ENCODE data around the gene YIF1B.

Gene YIF1B

DNA sequence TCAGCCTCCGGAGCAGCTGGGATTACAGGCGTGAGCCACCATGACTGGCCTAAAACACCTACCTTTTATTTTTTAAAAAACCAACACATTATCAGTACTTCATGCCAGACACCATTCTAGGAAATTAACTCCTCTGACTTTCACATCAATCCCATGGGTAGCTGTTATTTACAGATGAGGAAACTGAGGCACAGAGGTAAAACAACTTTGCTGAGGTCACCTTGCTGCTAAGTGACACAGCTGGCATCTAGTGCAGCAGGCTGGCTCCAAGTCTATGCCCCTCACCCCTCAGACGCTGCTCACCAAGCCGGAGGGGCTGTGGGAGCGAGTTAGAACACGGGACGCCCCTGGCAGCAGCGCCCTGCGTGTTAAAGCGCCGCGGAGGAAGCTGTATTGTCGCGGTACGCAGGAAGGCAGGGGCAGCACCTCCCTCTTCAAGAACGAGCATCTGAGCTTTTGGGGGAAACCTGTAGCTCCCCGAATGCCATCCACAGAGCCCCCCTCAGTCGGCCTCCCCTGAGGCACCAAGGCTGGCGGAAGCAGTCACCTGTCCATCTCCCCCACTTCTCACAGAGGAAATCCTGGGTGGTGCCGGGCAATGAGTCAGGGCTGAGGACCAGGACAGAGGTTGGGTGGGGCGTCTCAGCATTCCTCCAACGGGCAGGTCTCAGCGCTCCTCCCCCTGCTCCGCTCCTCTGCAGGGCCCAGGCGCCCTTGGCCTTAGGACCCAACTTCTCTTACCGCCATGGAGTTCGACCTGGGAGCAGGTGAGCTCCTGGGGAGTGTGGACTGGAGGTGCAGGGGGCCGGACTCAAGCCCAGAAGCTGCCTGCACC is 12.0 kb downstream of the YIF1B start, which contains the start of gene C19orf33:
TSS of gene C19orf33 (plus strand) at position 735 of the 835 bp plus-strand sequence. CDS start at position 746, 11 bp downstream.
- Histone ChIP-seq H2AFZ (ENCODE audit: low read depth, low read length) (no peak within 1 kb of the TSS), H4K20me1 (ENCODE audit: insufficient read depth, low read length) (peaks cover 2% of the 10 kb centered on the region; the same call in 1 of the 2 replicates), H3K79me2 (ENCODE audit: low read length) (no peaks in the 10 kb centered on the region), H3K4me1 (ENCODE audit: low read length) (no peaks in the 10 kb centered on the region), H3K27me3 (ENCODE audit: low read depth, low read length) (no peaks in the 10 kb centered on the region), H3K9me3 (ENCODE audit: insufficient read depth, low read length) (no peaks in the 10 kb centered on the region), H3K27ac (ENCODE audit: low read length) (no peak within 1 kb of the TSS), H3K4me3 (ENCODE audit: low read length) (no peak within 1 kb of the TSS), H3K9ac (ENCODE audit: low read length) (no peak within 1 kb of the TSS), H3K36me3 (replicated peaks; ENCODE audit: low read depth, low read length) (peaks cover 4% of the 10 kb centered on the region), H3K4me2 (ENCODE audit: low read length) (no peak within 1 kb of the TSS)
- TF ChIP-seq, protein P1, sequence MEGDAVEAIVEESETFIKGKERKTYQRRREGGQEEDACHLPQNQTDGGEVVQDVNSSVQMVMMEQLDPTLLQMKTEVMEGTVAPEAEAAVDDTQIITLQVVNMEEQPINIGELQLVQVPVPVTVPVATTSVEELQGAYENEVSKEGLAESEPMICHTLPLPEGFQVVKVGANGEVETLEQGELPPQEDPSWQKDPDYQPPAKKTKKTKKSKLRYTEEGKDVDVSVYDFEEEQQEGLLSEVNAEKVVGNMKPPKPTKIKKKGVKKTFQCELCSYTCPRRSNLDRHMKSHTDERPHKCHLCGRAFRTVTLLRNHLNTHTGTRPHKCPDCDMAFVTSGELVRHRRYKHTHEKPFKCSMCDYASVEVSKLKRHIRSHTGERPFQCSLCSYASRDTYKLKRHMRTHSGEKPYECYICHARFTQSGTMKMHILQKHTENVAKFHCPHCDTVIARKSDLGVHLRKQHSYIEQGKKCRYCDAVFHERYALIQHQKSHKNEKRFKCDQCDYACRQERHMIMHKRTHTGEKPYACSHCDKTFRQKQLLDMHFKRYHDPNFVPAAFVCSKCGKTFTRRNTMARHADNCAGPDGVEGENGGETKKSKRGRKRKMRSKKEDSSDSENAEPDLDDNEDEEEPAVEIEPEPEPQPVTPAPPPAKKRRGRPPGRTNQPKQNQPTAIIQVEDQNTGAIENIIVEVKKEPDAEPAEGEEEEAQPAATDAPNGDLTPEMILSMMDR (IDR thresholded peaks at IDR 0.05; ENCODE audit: low read depth, low read length): no peak
- no peak for TF ChIP-seq EZH2phosphoT487 (IDR thresholded peaks at IDR 0.05; ENCODE audit: low read depth)

DNA sequence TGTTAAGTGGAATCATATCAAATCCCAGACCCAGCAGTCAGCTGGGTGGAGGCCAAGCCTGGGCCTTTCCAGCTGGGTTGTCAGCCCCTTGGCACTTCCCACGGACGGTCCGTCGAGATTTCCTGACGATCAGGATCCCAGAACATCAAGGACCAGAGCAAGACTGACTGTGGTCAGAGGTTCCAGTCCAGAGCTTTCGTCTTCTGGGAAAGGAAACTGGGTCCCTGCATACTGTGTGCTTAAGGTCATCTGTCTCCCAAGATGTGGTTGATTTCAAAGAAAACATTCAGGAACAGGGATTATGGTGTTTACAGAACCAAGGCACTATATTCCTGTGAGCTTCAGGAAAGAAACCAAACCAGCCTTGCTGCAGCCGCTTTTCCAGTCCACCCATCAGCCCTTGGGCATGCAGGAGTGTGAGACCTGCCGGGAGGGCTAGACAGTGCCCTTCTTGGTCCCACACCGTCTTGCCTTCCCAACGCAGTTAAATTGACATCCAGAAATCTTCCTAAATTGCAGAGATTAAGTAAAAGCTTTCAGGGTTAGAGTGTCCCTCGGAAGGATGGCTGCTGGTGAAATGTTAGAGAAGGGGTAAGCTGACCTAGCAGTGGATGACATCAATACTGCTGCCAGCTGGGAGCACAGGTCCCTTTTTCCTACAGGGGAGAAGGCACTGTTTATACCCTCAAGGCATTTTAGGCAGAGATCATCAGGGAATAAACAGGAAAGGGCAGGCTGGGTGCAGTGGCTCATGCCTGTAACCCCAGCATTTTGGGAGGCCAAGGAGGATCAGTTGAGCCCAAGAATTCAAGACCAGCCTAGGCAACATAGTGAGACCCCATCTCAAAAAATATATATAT is 16.7 kb downstream of the YIF1B start:
- Histone ChIP-seq H3K27ac (ENCODE audit: low read length) (no peak overlapping the region), H3K4me1 (ENCODE audit: low read length) (no peaks in the 10 kb centered on the region), H3K4me2 (ENCODE audit: low read length) (no peak overlapping the region), H3K27me3 (ENCODE audit: low read depth, low read length) (no peaks in the 10 kb centered on the region), H3K79me2 (ENCODE audit: low read length) (no peaks in the 10 kb centered on the region), H3K9ac (ENCODE audit: low read length) (no peak overlapping the region), H4K20me1 (ENCODE audit: insufficient read depth, low read length) (no peaks in the 10 kb centered on the region), H3K9me3 (ENCODE audit: insufficient read depth, low read length) (no peaks in the 10 kb centered on the region), H3K36me3 (replicated peaks; ENCODE audit: low read depth, low read length) (no peaks in the 10 kb centered on the region), H3K4me3 (ENCODE audit: low read length) (no peak overlapping the region), H2AFZ (ENCODE audit: low read depth, low read length) (no peak overlapping the region)
- TF ChIP-seq EZH2phosphoT487 (IDR thresholded peaks at IDR 0.05; ENCODE audit: low read depth): no peak

DNA sequence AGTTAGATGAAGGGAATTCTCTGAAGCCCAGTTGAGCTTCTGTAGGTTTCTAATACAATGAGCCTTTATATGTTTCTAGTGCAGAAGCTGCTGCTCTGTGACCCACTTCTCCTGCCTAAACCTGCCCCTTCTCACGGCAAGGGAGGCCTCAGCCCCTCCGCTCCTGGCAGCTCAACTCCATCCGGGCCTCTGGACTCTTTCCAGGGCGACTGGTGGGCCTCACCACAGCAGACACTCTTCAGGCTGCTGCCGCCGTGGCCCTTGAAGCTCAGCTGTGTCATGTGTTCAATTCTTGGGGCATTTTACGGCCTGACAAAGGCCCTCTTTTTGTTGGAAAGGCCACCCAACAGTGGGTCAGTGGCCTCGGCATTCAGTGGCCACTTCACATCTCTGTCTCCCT is 21.7 kb downstream of the YIF1B start:
- Histone ChIP-seq H2AFZ (ENCODE audit: low read depth, low read length) (no peak overlapping the region), H4K20me1 (ENCODE audit: insufficient read depth, low read length) (no peaks in the 10 kb centered on the region; the same call in 1 of the 2 replicates), H3K4me2 (ENCODE audit: low read length) (no peak overlapping the region), H3K27ac (ENCODE audit: low read length) (no peak overlapping the region), H3K9ac (ENCODE audit: low read length) (no peak overlapping the region), H3K4me1 (ENCODE audit: low read length) (no peaks in the 10 kb centered on the region), H3K4me3 (ENCODE audit: low read length) (no peak overlapping the region), H3K27me3 (ENCODE audit: low read depth, low read length) (no peaks in the 10 kb centered on the region), H3K79me2 (ENCODE audit: low read length) (no peaks in the 10 kb centered on the region), H3K36me3 (replicated peaks; ENCODE audit: low read depth, low read length) (no peaks in the 10 kb centered on the region), H3K9me3 (ENCODE audit: insufficient read depth, low read length) (no peaks in the 10 kb centered on the region)
- TF ChIP-seq, protein P1 (IDR thresholded peaks at IDR 0.05; ENCODE audit: low read depth, low read length): no peak
- no peak for TF ChIP-seq EZH2phosphoT487 (IDR thresholded peaks at IDR 0.05; ENCODE audit: low read depth)

DNA sequence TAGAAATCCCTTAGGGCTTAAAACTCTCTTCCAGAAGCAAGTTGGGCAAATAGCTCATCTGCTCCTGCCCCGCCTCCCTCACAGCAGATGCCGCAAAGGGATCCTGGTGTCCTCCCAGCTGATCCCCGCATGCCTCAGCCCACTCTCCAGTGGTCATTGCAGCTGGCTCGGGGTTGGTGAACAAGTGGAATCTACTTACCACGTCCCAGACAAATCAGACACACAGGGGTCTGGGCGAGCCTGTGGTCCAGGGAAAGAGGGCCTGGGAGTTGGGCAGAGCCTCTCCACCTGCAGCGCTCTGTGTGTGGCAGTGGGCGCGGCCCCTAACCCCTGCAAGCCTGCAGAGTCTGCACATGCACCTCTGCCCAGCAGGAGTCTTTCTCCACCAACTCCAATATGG is 22.5 kb downstream of the YIF1B start:
- no peak overlapping the region for H3K4me2 ChIP-seq (ENCODE audit: low read length)
- TF ChIP-seq EZH2phosphoT487 (IDR thresholded peaks at IDR 0.05; ENCODE audit: low read depth): no peak
- TF ChIP-seq, protein P1 (IDR thresholded peaks at IDR 0.05; ENCODE audit: low read depth, low read length): no peak
- no peaks in the 10 kb centered on the region for H3K36me3 ChIP-seq (replicated peaks; ENCODE audit: low read depth, low read length)
- no peaks in the 10 kb centered on the region for H3K79me2 ChIP-seq (ENCODE audit: low read length)
- no peaks in the 10 kb centered on the region for H3K27me3 ChIP-seq (ENCODE audit: low read depth, low read length)
- no peak overlapping the region for H3K27ac ChIP-seq (ENCODE audit: low read length)
- no peaks in the 10 kb centered on the region; the same call in 1 of the 2 replicates for H4K20me1 ChIP-seq (ENCODE audit: insufficient read depth, low read length)
- H3K9ac ChIP-seq (ENCODE audit: low read length): no peak overlapping the region
- H3K9me3 ChIP-seq (ENCODE audit: insufficient read depth, low read length): no peaks in the 10 kb centered on the region
- no peak overlapping the region for H3K4me3 ChIP-seq (ENCODE audit: low read length)
- H2AFZ ChIP-seq (ENCODE audit: low read depth, low read length): no peak overlapping the region
- H3K4me1 ChIP-seq (ENCODE audit: low read length): no peaks in the 10 kb centered on the region
